Mesothelial cell of epicardium (in vitro differentiated cells): ENCODE data around the gene QRFP. TPM values are rescaled to one million over a fixed set of nuclear protein-coding genes. Genes with fewer than 3 reads are reported as not detected.
A peak's percentile ranks its signal among the peaks of the same experiment; 100 is the strongest.

Experiments used
- DNase-seq, 2 experiments: peaks; one replicate each; pipeline ENCODE4 v3.0.0; 2021; ENCODE audit warnings: low spot score in 2 of 2; ENCODE audit not compliant: unreplicated experiment in 2 of 2
- H3K27ac Mint-ChIP-seq: 2 replicates; pipeline ENCODE4 v1.8.0; 2021; ENCODE audit warnings: mixed read lengths
- H3K27me3 Mint-ChIP-seq: 2 replicates; pipeline ENCODE4 v1.8.0; 2021; ENCODE audit warnings: low read depth, mixed read lengths
- H3K36me3 Mint-ChIP-seq: 2 replicates; pipeline ENCODE4 v1.8.0; 2021; ENCODE audit warnings: mixed read lengths
- H3K4me1 Mint-ChIP-seq: 2 replicates; pipeline ENCODE4 v1.8.0; 2021; ENCODE audit warnings: mixed read lengths
- H3K4me3 Mint-ChIP-seq: 2 replicates; pipeline ENCODE4 v1.8.0; 2021; ENCODE audit warnings: mild to moderate bottlenecking, moderate library complexity, mixed read lengths
- H3K9me3 Mint-ChIP-seq: 2 replicates; pipeline ENCODE4 v1.8.0; 2021; ENCODE audit warnings: mixed read lengths
- CTCF ChIP-seq: fragments of 200-600 bp; sonication (generic); IDR thresholded peaks from one replicate; pipeline ENCODE4 v1.5.0; 2021; ENCODE audit warnings: antibody characterized with exemption; ENCODE audit not compliant: unreplicated experiment
- total RNA-seq: library from RNA; stranded (reverse); gene quantifications from 3 replicates; pipeline ENCODE4 v1.2.1, GENCODE V29; 2021

QRFP gene
- total RNA-seq, 1 donor from 2014 or later, result not detected

- TF ChIP-seq CTCF, result no peak
- Mint-ChIP-seq H3K27me3 (peaks cover 27% of the 10 kb centered on the region), H3K4me3 (no peak overlapping the region), H3K9me3 (no peaks in the 10 kb centered on the region), H3K4me1 (peaks cover 39% of the 10 kb centered on the region), H3K36me3 (no peaks in the 10 kb centered on the region), H3K27ac (peak overlapping the region; percentile 62)
- DNase-seq, result no peak
These were observed 35.9 kb upstream of the QRFP start for GRCh38 chr9:130932255-130933079.

- Mint-ChIP-seq H3K27ac (peak overlapping the region; percentile 53), H3K9me3 (no peaks in the 10 kb centered on the region), H3K4me1 (peaks cover 36% of the 10 kb centered on the region), H3K36me3 (no peaks in the 10 kb centered on the region), H3K27me3 (peaks cover 19% of the 10 kb centered on the region), H3K4me3 (no peak overlapping the region)
- no peak for TF ChIP-seq CTCF
- DNase-seq, result no peak
These were observed 35.1 kb upstream of the QRFP start for GRCh38 chr9:130931508-130932254.

GRCh38 chr9:130930804-130931349, 34.3 kb upstream of the QRFP start:
- peaks cover 12% of the 10 kb centered on the region for H3K27me3 Mint-ChIP-seq
- no peak overlapping the region for H3K27ac Mint-ChIP-seq
- no peak for TF ChIP-seq CTCF
- no peaks in the 10 kb centered on the region for H3K36me3 Mint-ChIP-seq
- DNase-seq, result no peak
- H3K4me1 Mint-ChIP-seq, result peaks cover 30% of the 10 kb centered on the region
- no peaks in the 10 kb centered on the region for H3K9me3 Mint-ChIP-seq
- no peak overlapping the region for H3K4me3 Mint-ChIP-seq

- TF ChIP-seq CTCF, result no peak
- Mint-ChIP-seq H3K4me3 (no peak overlapping the region), H3K27ac (no peak overlapping the region), H3K4me1 (peaks cover 29% of the 10 kb centered on the region), H3K36me3 (no peaks in the 10 kb centered on the region), H3K27me3 (peaks cover 12% of the 10 kb centered on the region), H3K9me3 (no peaks in the 10 kb centered on the region)
- DNase-seq, result no peak
These were observed 33.7 kb upstream of the QRFP start for GRCh38 chr9:130930132-130930803.

- H3K36me3 Mint-ChIP-seq, result no peaks in the 10 kb centered on the region
- H3K27me3 Mint-ChIP-seq, result peaks cover 6% of the 10 kb centered on the region
- TF ChIP-seq CTCF, result no peak
- no peak for DNase-seq
- no peak overlapping the region for H3K4me3 Mint-ChIP-seq
- no peaks in the 10 kb centered on the region for H3K9me3 Mint-ChIP-seq
- H3K27ac Mint-ChIP-seq, result no peak overlapping the region
- H3K4me1 Mint-ChIP-seq, result peaks cover 24% of the 10 kb centered on the region
These were observed 33.0 kb upstream of the QRFP start for GRCh38 chr9:130929571-130930038.
